Occipital lobe (tissue), 2 donors: Measurements from ENCODE around the gene ABCA4. TPM values are rescaled to one million over a fixed set of nuclear protein-coding genes. Genes with fewer than 3 reads are reported as not detected.
"Not testable (repeated sequence)": the region's sequence is repeated elsewhere in the genome, so short reads cannot be mapped to it uniquely, and the experiment has no call there.

ENCODE experiments used
- DNase-seq: peaks from one replicate; lab custom pipeline; 2025; lab: John Stamatoyannopoulos, UW
- total RNA-seq: library from RNA; depleted of rRNA; stranded (reverse); fragments of >200 nt; gene quantifications from one replicate; pipeline ENCODE4 v1.2.3, GENCODE V29; 2014

The ABCA4 gene
- total RNA-seq, 1 donor from 2014 or later, result 0.94 TPM

GRCh38 chr1:94011129-94011528 lies 109.8 kb downstream of the ABCA4 start:
- no peak for DNase-seq

GRCh38 chr1:94009304-94009703 lies 111.6 kb downstream of the ABCA4 start:
- no peak for DNase-seq

GRCh38 chr1:94006604-94007003 lies 114.3 kb downstream of the ABCA4 start:
- DNase-seq, result no peak

GRCh38 chr1:94004924-94005323 lies 116.0 kb downstream of the ABCA4 start:
- no peak for DNase-seq

GRCh38 chr1:94002046-94002787 lies 118.7 kb downstream of the ABCA4 start:
- DNase-seq, result no peak

- no peak for DNase-seq
Observed at GRCh38 chr1:94001397-94002045, 119.4 kb downstream of the ABCA4 start.

- no peak for DNase-seq
Observed at GRCh38 chr1:94000510-94001282, 120.3 kb downstream of the ABCA4 start.

- DNase-seq, result no peak
Observed at GRCh38 chr1:93999840-94000415, 121.0 kb downstream of the ABCA4 start.

- not testable (repeated sequence) for DNase-seq
Observed at GRCh38 chr1:93998532-93998931, 122.4 kb downstream of the ABCA4 start.

- DNase-seq, result no peak
Observed at GRCh38 chr1:93997756-93998155, 123.2 kb downstream of the ABCA4 start.

GRCh38 chr1:93995837-93996536 lies 125.0 kb downstream of the ABCA4 start:
- no peak for DNase-seq

- no peak for DNase-seq
Observed at GRCh38 chr1:93993731-93994130, 127.2 kb downstream of the ABCA4 start.

- no peak for DNase-seq
Observed at GRCh38 chr1:93992954-93993353, 128.0 kb downstream of the ABCA4 start.

GRCh38 chr1:93992190-93992589 lies 128.8 kb downstream of the ABCA4 start:
- DNase-seq, result no peak

GRCh38 chr1:93991271-93991670 lies 129.7 kb downstream of the ABCA4 start:
- no peak for DNase-seq

GRCh38 chr1:93990477-93990876 lies 130.5 kb downstream of the ABCA4 start:
- not testable (repeated sequence) for DNase-seq

- DNase-seq, result no peak
Observed at GRCh38 chr1:93990010-93990409, 130.9 kb downstream of the ABCA4 start.

- DNase-seq, result no peak
Observed at GRCh38 chr1:93989601-93990000, 131.3 kb downstream of the ABCA4 start.

GRCh38 chr1:93988634-93989350 lies 132.2 kb downstream of the ABCA4 start:
- no peak for DNase-seq

GRCh38 chr1:93981274-93981667 lies 139.7 kb downstream of the ABCA4 start:
- DNase-seq, result no peak
